Subcutaneous adipose tissue (tissue), 4 donors: ENCODE results near the gene RGL1. TPM values are rescaled to one million over a fixed set of nuclear protein-coding genes. Genes with fewer than 3 reads are reported as not detected.

Experiments used
- total RNA-seq, 4 donors: library from RNA; depleted of rRNA; stranded (reverse); fragments of >200 nt; gene quantifications; one replicate each; pipeline ENCODE4 v1.1.0, GENCODE V29; 2016
- TF ChIP-seq, protein P1 (sequence below): fragments of 450-650 bp; IDR thresholded peaks from one replicate; pipeline ENCODE4 v1.5.1; 2016; ENCODE audit warnings: low read depth, mild to moderate bottlenecking, control low read depth, antibody characterized with exemption, moderate library complexity

The RGL1 gene
- total RNA-seq, 4 donors from 2014 or later = 41.8 to 81.8 (median 59.0) TPM

DNA sequence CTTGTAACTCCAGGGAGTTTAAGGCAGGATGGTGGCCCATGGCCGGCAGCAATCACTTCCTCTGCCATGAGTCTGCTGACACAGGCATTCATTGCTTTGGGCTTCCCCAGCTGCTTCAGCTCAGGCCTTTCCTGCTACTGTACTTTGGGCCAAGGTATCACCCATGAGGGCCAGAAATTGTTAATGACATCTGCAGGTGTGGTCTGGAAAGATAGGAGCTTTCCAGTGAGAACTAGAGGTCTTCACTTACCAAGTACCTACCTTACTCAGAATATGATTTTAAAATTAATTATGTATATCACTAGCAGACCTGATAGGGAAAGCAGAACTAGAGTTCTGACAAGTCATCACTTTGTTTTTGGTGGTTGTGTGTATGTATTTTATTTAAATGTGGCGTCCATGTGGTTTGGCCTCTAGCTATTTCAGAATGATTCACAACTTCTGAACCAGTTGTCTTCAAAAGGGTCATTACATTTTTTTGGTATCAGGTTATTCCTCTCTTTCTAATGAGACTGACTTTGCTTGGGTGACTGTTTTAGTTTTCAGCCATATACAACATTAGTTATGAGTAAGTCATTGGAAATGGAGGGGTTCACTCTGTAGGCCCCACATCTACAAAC is 2.7 kb downstream of the RGL1 start:
- TF ChIP-seq, protein P1, sequence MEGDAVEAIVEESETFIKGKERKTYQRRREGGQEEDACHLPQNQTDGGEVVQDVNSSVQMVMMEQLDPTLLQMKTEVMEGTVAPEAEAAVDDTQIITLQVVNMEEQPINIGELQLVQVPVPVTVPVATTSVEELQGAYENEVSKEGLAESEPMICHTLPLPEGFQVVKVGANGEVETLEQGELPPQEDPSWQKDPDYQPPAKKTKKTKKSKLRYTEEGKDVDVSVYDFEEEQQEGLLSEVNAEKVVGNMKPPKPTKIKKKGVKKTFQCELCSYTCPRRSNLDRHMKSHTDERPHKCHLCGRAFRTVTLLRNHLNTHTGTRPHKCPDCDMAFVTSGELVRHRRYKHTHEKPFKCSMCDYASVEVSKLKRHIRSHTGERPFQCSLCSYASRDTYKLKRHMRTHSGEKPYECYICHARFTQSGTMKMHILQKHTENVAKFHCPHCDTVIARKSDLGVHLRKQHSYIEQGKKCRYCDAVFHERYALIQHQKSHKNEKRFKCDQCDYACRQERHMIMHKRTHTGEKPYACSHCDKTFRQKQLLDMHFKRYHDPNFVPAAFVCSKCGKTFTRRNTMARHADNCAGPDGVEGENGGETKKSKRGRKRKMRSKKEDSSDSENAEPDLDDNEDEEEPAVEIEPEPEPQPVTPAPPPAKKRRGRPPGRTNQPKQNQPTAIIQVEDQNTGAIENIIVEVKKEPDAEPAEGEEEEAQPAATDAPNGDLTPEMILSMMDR = no peak

GRCh38 chr1:183808296-183809027 is 3.5 kb downstream of the RGL1 start:
- TF ChIP-seq, protein P1 = no peak

GRCh38 chr1:183810121-183810520 is 5.2 kb downstream of the RGL1 start:
- TF ChIP-seq, protein P1 = no peak

- TF ChIP-seq, protein P1 = no peak
Measured at GRCh38 chr1:183810756-183811544, 6.0 kb downstream of the RGL1 start.

DNA sequence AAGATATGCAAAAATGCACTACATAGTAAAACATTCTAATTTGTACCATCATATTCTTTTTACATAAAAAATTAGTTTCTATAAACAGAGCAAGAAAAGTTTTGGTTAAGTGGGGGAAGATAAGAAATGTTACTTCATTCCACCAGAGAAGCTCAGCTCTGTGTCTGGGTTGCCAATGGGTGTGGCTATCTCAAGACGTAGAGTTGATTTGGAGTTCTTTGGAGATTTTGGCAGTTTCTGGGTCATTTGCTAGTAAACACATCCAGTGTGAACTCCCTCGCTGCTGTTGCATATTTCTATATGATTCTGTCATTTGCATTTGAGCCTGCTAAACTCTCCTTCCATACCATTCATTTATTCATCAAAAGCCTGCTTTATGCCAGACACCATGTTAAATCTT is 7.2 kb downstream of the RGL1 start:
- TF ChIP-seq, protein P1 = no peak

GRCh38 chr1:183812686-183813569 is 8.0 kb downstream of the RGL1 start:
- TF ChIP-seq, protein P1 = no peak
